Naive B cell (primary cell): ENCODE results near the gene DENND6B. TPM values are rescaled to one million over a fixed set of nuclear protein-coding genes. Genes with fewer than 3 reads are reported as not detected.
"Not testable (repeated sequence)": the region's sequence is repeated elsewhere in the genome, so short reads cannot be mapped to it uniquely, and the experiment has no call there.

ENCODE experiments used
- ATAC-seq, 2 donors: fragments of 150-1000 bp; cut with Tn5 transposase; 2 replicates each; pipeline ENCODE4 v1.10.0; 2021; ENCODE audit warnings: low read depth in 2 of 2, mild to moderate bottlenecking in 2 of 2, moderate library complexity in 2 of 2
- DNase-seq: peaks from one replicate; pipeline ENCODE4 v3.0.0; 2022
- H3K27ac Mint-ChIP-seq, 6 donors: one replicate each; pipeline ENCODE4 v1.8.0; 2020 to 2022; ENCODE audit warnings: mild to moderate bottlenecking in 6 of 6, mixed read lengths in 6 of 6, moderate library complexity in 5 of 6, inconsistent platforms in 2 of 6
- H3K27me3 Mint-ChIP-seq, 3 donors: one replicate each; pipeline ENCODE4 v1.8.0; 2021 to 2022; ENCODE audit warnings: mixed read lengths in 3 of 3, mild to moderate bottlenecking in 1 of 3
- H3K36me3 Mint-ChIP-seq, 2 donors: one replicate each; pipeline ENCODE4 v1.8.0; 2020 to 2022; ENCODE audit warnings: mixed read lengths in 2 of 2, inconsistent platforms in 1 of 2, mild to moderate bottlenecking in 1 of 2
- H3K4me1 Mint-ChIP-seq, 3 donors: one replicate each; pipeline ENCODE4 v1.8.0; 2020 to 2022; ENCODE audit warnings: mixed read lengths in 3 of 3, inconsistent platforms in 1 of 3, mild to moderate bottlenecking in 1 of 3, moderate library complexity in 1 of 3
- H3K4me3 Mint-ChIP-seq, 8 donors: one replicate each; pipeline ENCODE4 v1.8.0; 2020 to 2022; ENCODE audit warnings: mild to moderate bottlenecking in 8 of 8, mixed read lengths in 8 of 8, moderate library complexity in 8 of 8, inconsistent platforms in 2 of 8
- H3K9me3 Mint-ChIP-seq, 7 donors: one replicate each; pipeline ENCODE4 v1.8.0; 2020 to 2022; ENCODE audit warnings: mixed read lengths in 7 of 7, mild to moderate bottlenecking in 5 of 7, inconsistent platforms in 2 of 7, moderate library complexity in 1 of 7
- polyA plus RNA-seq, 6 donors: library from polyadenylated mRNA; unstranded; fragments of 300-500 nt; fragmentation: Illumina TruSeq; gene quantifications; one replicate each; pipeline ENCODE4 v1.2.3, GENCODE V29; 2021; ENCODE audit warnings: low read depth in 6 of 6

Gene DENND6B
- polyA plus RNA-seq, 6 donors from 2014 or later = 0.05 to 0.43 (median 0.28) TPM; not detected in 1

GRCh38 chr22:50280708-50281383, 46.0 kb downstream of the DENND6B start:
- Mint-ChIP-seq H3K4me1 (peaks cover 0 to 1% (median 0%) of the 10 kb centered on the region in 3 donors), H3K27ac (peak overlapping the region in 2 of 6 donors; percentile 44 to 63), H3K9me3 (no peaks in the 10 kb centered on the region), H3K36me3 (no peaks in the 10 kb centered on the region), H3K27me3 (no peaks in the 10 kb centered on the region), H3K4me3 (no peak overlapping the region)
- DNase-seq = no peak
- no peak for ATAC-seq

- ATAC-seq = no peak
- H3K36me3 Mint-ChIP-seq = no peaks in the 10 kb centered on the region
- no peaks in the 10 kb centered on the region for H3K27me3 Mint-ChIP-seq
- peaks cover 0 to 4% (median 2%) of the 10 kb centered on the region in 3 donors for H3K4me1 Mint-ChIP-seq
- no peak for DNase-seq
- no peak overlapping the region for H3K27ac Mint-ChIP-seq
- H3K4me3 Mint-ChIP-seq = no peak overlapping the region
- no peaks in the 10 kb centered on the region for H3K9me3 Mint-ChIP-seq
Observed at GRCh38 chr22:50280022-50280707, 46.6 kb downstream of the DENND6B start.

GRCh38 chr22:50278956-50279619, 47.7 kb downstream of the DENND6B start:
- H3K27me3 Mint-ChIP-seq = peaks cover 0 to 1% (median 0%) of the 10 kb centered on the region in 3 donors
- H3K4me3 Mint-ChIP-seq = no peak overlapping the region
- H3K27ac Mint-ChIP-seq = peak overlapping the region in 1 of 6 donors; percentile 44
- H3K4me1 Mint-ChIP-seq = peaks cover 3 to 8% (median 4%) of the 10 kb centered on the region in 3 donors
- no peak for DNase-seq
- no peak for ATAC-seq
- no peaks in the 10 kb centered on the region for H3K36me3 Mint-ChIP-seq
- H3K9me3 Mint-ChIP-seq = no peaks in the 10 kb centered on the region

- no peak for ATAC-seq
- peaks cover 4 to 13% (median 7%) of the 10 kb centered on the region in 3 donors for H3K4me1 Mint-ChIP-seq
- DNase-seq = no peak
- H3K4me3 Mint-ChIP-seq = no peak overlapping the region
- peaks cover 0 to 6% (median 0%) of the 10 kb centered on the region in 3 donors for H3K27me3 Mint-ChIP-seq
- no peaks in the 10 kb centered on the region for H3K9me3 Mint-ChIP-seq
- H3K36me3 Mint-ChIP-seq = no peaks in the 10 kb centered on the region
- no peak overlapping the region for H3K27ac Mint-ChIP-seq
Observed at GRCh38 chr22:50278461-50278860, 48.4 kb downstream of the DENND6B start.

- Mint-ChIP-seq H3K36me3 (no peaks in the 10 kb centered on the region), H3K4me1 (peaks cover 4 to 13% (median 10%) of the 10 kb centered on the region in 3 donors), H3K9me3 (no peaks in the 10 kb centered on the region), H3K4me3 (no peak overlapping the region), H3K27me3 (peaks cover 0 to 6% (median 0%) of the 10 kb centered on the region in 3 donors), H3K27ac (peak overlapping the region in 1 of 6 donors; percentile 56)
- no peak for DNase-seq
- ATAC-seq = no peak
Observed at GRCh38 chr22:50277761-50278160, 49.1 kb downstream of the DENND6B start.

- ATAC-seq (peak; percentile 70 to 78), DNase-seq (peak; percentile 38)
- Mint-ChIP-seq H3K27me3 (peaks cover 0 to 6% (median 0%) of the 10 kb centered on the region in 3 donors), H3K36me3 (no peaks in the 10 kb centered on the region), H3K4me1 (peaks cover 4 to 13% (median 11%) of the 10 kb centered on the region in 3 donors), H3K27ac (no peak overlapping the region), H3K9me3 (no peaks in the 10 kb centered on the region), H3K4me3 (no peak overlapping the region)
Observed at GRCh38 chr22:50276143-50276542, 50.7 kb downstream of the DENND6B start.

- H3K4me3 Mint-ChIP-seq = peak overlapping the region in 1 of 8 donors; percentile 44
- H3K9me3 Mint-ChIP-seq = no peaks in the 10 kb centered on the region
- H3K27me3 Mint-ChIP-seq = peaks cover 0 to 6% (median 0%) of the 10 kb centered on the region in 3 donors
- ATAC-seq = no peak
- DNase-seq = no peak
- no peaks in the 10 kb centered on the region for H3K36me3 Mint-ChIP-seq
- H3K4me1 Mint-ChIP-seq = peaks cover 8 to 19% (median 11%) of the 10 kb centered on the region in 3 donors
- no peak overlapping the region for H3K27ac Mint-ChIP-seq
Observed at GRCh38 chr22:50275181-50276055, 51.4 kb downstream of the DENND6B start.

GRCh38 chr22:50274771-50275170, 52.0 kb downstream of the DENND6B start:
- Mint-ChIP-seq H3K36me3 (no peaks in the 10 kb centered on the region), H3K27me3 (peaks cover 0 to 6% (median 0%) of the 10 kb centered on the region in 3 donors), H3K9me3 (no peaks in the 10 kb centered on the region), H3K27ac (no peak overlapping the region), H3K4me3 (no peak overlapping the region), H3K4me1 (peaks cover 8 to 19% (median 11%) of the 10 kb centered on the region in 3 donors)
- ATAC-seq (no peak), DNase-seq (no peak)

- peaks cover 0 to 6% (median 2%) of the 10 kb centered on the region in 3 donors for H3K27me3 Mint-ChIP-seq
Observed at GRCh38 chr22:50274311-50274710, 52.5 kb downstream of the DENND6B start.

GRCh38 chr22:50273781-50274180, 53.0 kb downstream of the DENND6B start:
- ATAC-seq, H3K36me3 Mint-ChIP-seq, H3K9me3 Mint-ChIP-seq, DNase-seq, H3K27me3 Mint-ChIP-seq: not testable (repeated sequence)
- Mint-ChIP-seq H3K27ac (peak overlapping the region in 1 of 6 donors; percentile 85), H3K4me1 (peaks cover 8 to 26% (median 17%) of the 10 kb centered on the region in 3 donors), H3K4me3 (peak overlapping the region in 2 of 8 donors; percentile 52 to 79)

More at GRCh38 chr22:50274311-50274710, 52.5 kb downstream of the DENND6B start:
- Mint-ChIP-seq H3K27ac (peak overlapping the region in 1 of 6 donors; percentile 85), H3K4me1 (peaks cover 8 to 24% (median 13%) of the 10 kb centered on the region in 3 donors), H3K4me3 (peak overlapping the region in 3 of 8 donors; percentile 44 to 69 (median 52)), H3K36me3 (no peaks in the 10 kb centered on the region), H3K9me3 (no peaks in the 10 kb centered on the region)
- peak in 1 of 2 donors; percentile 22 for ATAC-seq
- peak; percentile 49 for DNase-seq

GRCh38 chr22:50273352-50273751, 53.5 kb downstream of the DENND6B start:
- not testable (repeated sequence) for H3K9me3 Mint-ChIP-seq, H3K27ac Mint-ChIP-seq, DNase-seq, ATAC-seq, H3K36me3 Mint-ChIP-seq
- Mint-ChIP-seq H3K4me3 (peak overlapping the region in 1 of 8 donors; percentile 52), H3K4me1 (peaks cover 12 to 30% (median 21%) of the 10 kb centered on the region in 3 donors), H3K27me3 (peaks cover 0 to 12% (median 6%) of the 10 kb centered on the region in 3 donors)

GRCh38 chr22:50272044-50272802, 54.6 kb downstream of the DENND6B start:
- DNase-seq (no peak), ATAC-seq (no peak)
- H3K4me1 Mint-ChIP-seq = peaks cover 12 to 34% (median 25%) of the 10 kb centered on the region in 3 donors
- peak overlapping the region in 4 of 8 donors; percentile 24 to 63 (median 38) for H3K4me3 Mint-ChIP-seq
- H3K9me3 Mint-ChIP-seq = no peaks in the 10 kb centered on the region
- H3K36me3 Mint-ChIP-seq = no peaks in the 10 kb centered on the region
- H3K27me3 Mint-ChIP-seq = peaks cover 0 to 16% (median 6%) of the 10 kb centered on the region in 3 donors
- H3K27ac Mint-ChIP-seq = no peak overlapping the region
